A549 (cell line): ENCODE data around the gene SCARF1.

ENCODE experiments used
- KDM1A ChIP-seq: fragments of 200-600 bp; sonication (generic); IDR thresholded peaks from 2 replicates; pipeline ENCODE4 v1.6.1; 2016; ENCODE audit warnings: low read depth, mild to moderate bottlenecking
- MYC ChIP-seq: IDR thresholded peaks from 2 replicates; pipeline ENCODE4 v1.6.1; 2012; ENCODE audit warnings: mild to moderate bottlenecking, inconsistent platforms, low read length, improper control_type of control experiment, borderline replicate concordance

GRCh38 chr17:1645207-1646171 is at the start of gene SCARF1:
- TF ChIP-seq MYC (no peak), KDM1A (no peak)
